ENCODE data around the gene RNU2-63P. TPM values are rescaled to one million over a fixed set of nuclear protein-coding genes. Genes with fewer than 3 reads are reported as not detected.
"Not testable (repeated sequence)": the region's sequence is repeated elsewhere in the genome, so short reads cannot be mapped to it uniquely, and the experiment has no call there.

The RNU2-63P gene
- total RNA-seq, 1 donor from 2014 or later = not detected

GRCh38 chr2:88003074-88003755 is 13.1 kb downstream of the RNU2-63P start:
- Histone ChIP-seq H3K27ac (no peak overlapping the region), H3K27me3 (no peaks in the 10 kb centered on the region), H3K9me3 (no peaks in the 10 kb centered on the region), H3K36me3 (no peaks in the 10 kb centered on the region), H3K4me1 (no peaks in the 10 kb centered on the region), H3K4me3 (no peak overlapping the region)
- no peak for TF ChIP-seq CTCF (IDR thresholded peaks at IDR 0.05)
- intact Hi-C loops (cut with DNase I) = no loop called here
- peak; percentile 28 for ATAC-seq
- no peak for DNase-seq

- ATAC-seq = no peak
- intact Hi-C loops (cut with DNase I) = no loop called here
- TF ChIP-seq CTCF (IDR thresholded peaks at IDR 0.05) = no peak
- no peak for DNase-seq
- no peaks in the 10 kb centered on the region for H3K4me1 ChIP-seq
- no peaks in the 10 kb centered on the region for H3K27me3 ChIP-seq
- no peaks in the 10 kb centered on the region for H3K9me3 ChIP-seq
- no peak overlapping the region for H3K27ac ChIP-seq
- H3K36me3 ChIP-seq = no peaks in the 10 kb centered on the region
- H3K4me3 ChIP-seq = no peak overlapping the region
Measured at GRCh38 chr2:88002359-88002707, 14.0 kb downstream of the RNU2-63P start.

GRCh38 chr2:88000474-88000873 is 15.9 kb downstream of the RNU2-63P start:
- H3K36me3 ChIP-seq; H3K4me3 ChIP-seq; ATAC-seq; H3K4me1 ChIP-seq; H3K9me3 ChIP-seq; H3K27me3 ChIP-seq; DNase-seq; H3K27ac ChIP-seq; intact Hi-C loops (cut with DNase I): not testable (repeated sequence)

- Histone ChIP-seq H3K36me3 (no peaks in the 10 kb centered on the region), H3K27me3 (no peaks in the 10 kb centered on the region), H3K9me3 (no peaks in the 10 kb centered on the region), H3K4me3 (no peak overlapping the region), H3K27ac (no peak overlapping the region), H3K4me1 (no peaks in the 10 kb centered on the region)
- no peak for TF ChIP-seq CTCF (IDR thresholded peaks at IDR 0.05)
- peak; percentile 46 for ATAC-seq
- intact Hi-C loops (cut with DNase I) = no loop called here
- DNase-seq = no peak
Measured at GRCh38 chr2:87996570-87996969, 19.8 kb downstream of the RNU2-63P start.

- H3K27ac ChIP-seq = no peak overlapping the region
- H3K4me3 ChIP-seq = no peak overlapping the region
- H3K9me3 ChIP-seq = no peaks in the 10 kb centered on the region
- intact Hi-C loops (cut with DNase I) = no loop called here
- H3K27me3 ChIP-seq = no peaks in the 10 kb centered on the region
- no peaks in the 10 kb centered on the region for H3K4me1 ChIP-seq
- ATAC-seq (no peak), DNase-seq (no peak)
- no peaks in the 10 kb centered on the region for H3K36me3 ChIP-seq
- TF ChIP-seq CTCF (IDR thresholded peaks at IDR 0.05) = no peak
Measured at GRCh38 chr2:87995756-87996155, 20.6 kb downstream of the RNU2-63P start.

- intact Hi-C loops (cut with DNase I); H3K4me1 ChIP-seq; H3K4me3 ChIP-seq; ATAC-seq; H3K27ac ChIP-seq; H3K36me3 ChIP-seq; H3K9me3 ChIP-seq; H3K27me3 ChIP-seq; DNase-seq: not testable (repeated sequence)
Measured at GRCh38 chr2:87994304-87994850, 22.0 kb downstream of the RNU2-63P start.

- intact Hi-C loops (cut with DNase I); H3K4me1 ChIP-seq; H3K9me3 ChIP-seq; H3K27ac ChIP-seq; DNase-seq; ATAC-seq; H3K27me3 ChIP-seq; H3K4me3 ChIP-seq; H3K36me3 ChIP-seq: not testable (repeated sequence)
Measured at GRCh38 chr2:87992569-87992968, 23.8 kb downstream of the RNU2-63P start.

GRCh38 chr2:87987473-87987872 is 28.9 kb downstream of the RNU2-63P start:
- H3K36me3 ChIP-seq; H3K9me3 ChIP-seq; DNase-seq; ATAC-seq; H3K4me3 ChIP-seq; H3K27ac ChIP-seq; H3K4me1 ChIP-seq; intact Hi-C loops (cut with DNase I); H3K27me3 ChIP-seq: not testable (repeated sequence)

- H3K4me1 ChIP-seq; DNase-seq; intact Hi-C loops (cut with DNase I); ATAC-seq; H3K36me3 ChIP-seq; H3K9me3 ChIP-seq; H3K27me3 ChIP-seq; H3K27ac ChIP-seq; H3K4me3 ChIP-seq: not testable (repeated sequence)
Measured at GRCh38 chr2:87985902-87986301, 30.4 kb downstream of the RNU2-63P start.

GRCh38 chr2:87981182-87981581 is 35.2 kb downstream of the RNU2-63P start:
- H3K27ac ChIP-seq; H3K27me3 ChIP-seq; H3K4me3 ChIP-seq; H3K4me1 ChIP-seq; DNase-seq; intact Hi-C loops (cut with DNase I); H3K9me3 ChIP-seq; ATAC-seq; H3K36me3 ChIP-seq: not testable (repeated sequence)
